ENCODE results near the gene RBM7.

RBM7 gene

GRCh38 chr11:114400216-114400914 is at the start of gene RBM7, which contains the start of gene C11orf71:
RBM7 (plus strand) TSS chr11:114400666; CDS start chr11:114400672, 6 bp downstream.
C11orf71 (minus strand) TSS chr11:114400511; CDS start chr11:114400331, 180 bp downstream.
- no peak for TF ChIP-seq JUND (IDR thresholded peaks at IDR 0.05; ENCODE audit: low read depth)
- in situ Hi-C loops (cut with HindIII; ENCODE audit: low pct_unique_long_range_greater_than_20kb, low sequenced_read_pairs) = no loop called here
- peak; percentile 91 to 99 for DNase-seq (ENCODE audit: low read depth in 1 of 2, low spot score in 1 of 2)

GRCh38 chr11:114353443-114353842 is 47.0 kb upstream of the RBM7 start:
- no peak for TF ChIP-seq JUND (IDR thresholded peaks at IDR 0.05; ENCODE audit: low read depth)
- no peak for DNase-seq (ENCODE audit: low read depth in 1 of 2, low spot score in 1 of 2)
- in situ Hi-C loops (cut with HindIII; ENCODE audit: low pct_unique_long_range_greater_than_20kb, low sequenced_read_pairs) = no loop called here

- TF ChIP-seq JUND (IDR thresholded peaks at IDR 0.05; ENCODE audit: low read depth) = no peak
- DNase-seq (ENCODE audit: low read depth in 1 of 2, low spot score in 1 of 2) = no peak
- in situ Hi-C loops (cut with HindIII; ENCODE audit: low pct_unique_long_range_greater_than_20kb, low sequenced_read_pairs) = no loop called here
These were observed 46.4 kb upstream of the RBM7 start for GRCh38 chr11:114354076-114354475.

GRCh38 chr11:114358716-114359115 is 41.8 kb upstream of the RBM7 start:
- in situ Hi-C loops (cut with HindIII; ENCODE audit: low pct_unique_long_range_greater_than_20kb, low sequenced_read_pairs) = no loop called here
- DNase-seq (ENCODE audit: low read depth in 1 of 2, low spot score in 1 of 2) = peak; percentile 53 to 90
- TF ChIP-seq JUND (IDR thresholded peaks at IDR 0.05; ENCODE audit: low read depth) = no peak

- in situ Hi-C loops (cut with HindIII; ENCODE audit: low pct_unique_long_range_greater_than_20kb, low sequenced_read_pairs) = no loop called here
- no peak for DNase-seq (ENCODE audit: low read depth in 1 of 2, low spot score in 1 of 2)
These were observed 41.1 kb upstream of the RBM7 start for GRCh38 chr11:114359342-114359741.

GRCh38 chr11:114362326-114362725 is 38.1 kb upstream of the RBM7 start:
- no peak for TF ChIP-seq JUND (IDR thresholded peaks at IDR 0.05; ENCODE audit: low read depth)
- DNase-seq (ENCODE audit: low read depth in 1 of 2, low spot score in 1 of 2) = no peak
- in situ Hi-C loops (cut with HindIII; ENCODE audit: low pct_unique_long_range_greater_than_20kb, low sequenced_read_pairs) = no loop called here

More at GRCh38 chr11:114359342-114359741, 41.1 kb upstream of the RBM7 start:
- TF ChIP-seq JUND (IDR thresholded peaks at IDR 0.05; ENCODE audit: low read depth) = no peak

GRCh38 chr11:114362958-114363357 is 37.5 kb upstream of the RBM7 start:
- in situ Hi-C loops (cut with HindIII; ENCODE audit: low pct_unique_long_range_greater_than_20kb, low sequenced_read_pairs) = no loop called here
- no peak for DNase-seq (ENCODE audit: low read depth in 1 of 2, low spot score in 1 of 2)
- TF ChIP-seq JUND (IDR thresholded peaks at IDR 0.05; ENCODE audit: low read depth) = no peak

GRCh38 chr11:114366331-114367243 is 33.9 kb upstream of the RBM7 start:
- no peak for DNase-seq (ENCODE audit: low read depth in 1 of 2, low spot score in 1 of 2)
- no peak for TF ChIP-seq JUND (IDR thresholded peaks at IDR 0.05; ENCODE audit: low read depth)

GRCh38 chr11:114367244-114367957 is 33.1 kb upstream of the RBM7 start:
- DNase-seq (ENCODE audit: low read depth in 1 of 2, low spot score in 1 of 2) = no peak
- in situ Hi-C loops (cut with HindIII; ENCODE audit: low pct_unique_long_range_greater_than_20kb, low sequenced_read_pairs) = no loop called here
- no peak for TF ChIP-seq JUND (IDR thresholded peaks at IDR 0.05; ENCODE audit: low read depth)

More at GRCh38 chr11:114366331-114367243, 33.9 kb upstream of the RBM7 start:
- in situ Hi-C loops (cut with HindIII; ENCODE audit: low pct_unique_long_range_greater_than_20kb, low sequenced_read_pairs) = no loop called here

GRCh38 chr11:114368918-114369680 is 31.4 kb upstream of the RBM7 start:
- in situ Hi-C loops (cut with HindIII; ENCODE audit: low pct_unique_long_range_greater_than_20kb, low sequenced_read_pairs) = no loop called here
- no peak for TF ChIP-seq JUND (IDR thresholded peaks at IDR 0.05; ENCODE audit: low read depth)
- peak in 1 of 2 experiments; percentile 28 for DNase-seq (ENCODE audit: low read depth in 1 of 2, low spot score in 1 of 2)

GRCh38 chr11:114375052-114375451 is 25.4 kb upstream of the RBM7 start:
- TF ChIP-seq JUND (IDR thresholded peaks at IDR 0.05; ENCODE audit: low read depth) = no peak
- in situ Hi-C loops (cut with HindIII; ENCODE audit: low pct_unique_long_range_greater_than_20kb, low sequenced_read_pairs) = no loop called here
- DNase-seq (ENCODE audit: low read depth in 1 of 2, low spot score in 1 of 2) = no peak

All from T47D (cell line).